Measurements from ENCODE around the gene ANKS1B. TPM values are rescaled to one million over a fixed set of nuclear protein-coding genes. Genes with fewer than 3 reads are reported as not detected.

ANKS1B gene
- total and polyA plus RNA-seq, 11 donors, result 0.62 to 5.8 (median 1.8) TPM

GRCh38 chr12:99454539-99455172 lies 530.1 kb downstream of the ANKS1B start:
- Histone ChIP-seq H3K36me3 (no peaks in the 10 kb centered on the region), H3K4me1 (peaks cover 0 to 6% (median 0%) of the 10 kb centered on the region in 12 donors), H3K9me3 (peaks cover 0 to 21% (median 0%) of the 10 kb centered on the region in 12 donors), H3K27me3 (no peaks in the 10 kb centered on the region), H3K27ac (no peak overlapping the region), H3K4me3 (no peak overlapping the region)
- TF ChIP-seq POLR2A (IDR thresholded peaks at IDR 0.05), result no peak
- no peak for TF ChIP-seq CTCF (IDR thresholded peaks at IDR 0.05)
- WGBS, 4 donors, result 78 to 80% (median 80%) methylated on average over 2 of the region's 2 CpGs
- no peak for ATAC-seq
- intact Hi-C loops (cut with DNase I), result no loop called here
- no peak for DNase-seq

GRCh38 chr12:99453836-99454538 lies 530.7 kb downstream of the ANKS1B start:
- WGBS, 4 donors, result 22 to 27% (median 25%) methylated on average over 2 of the region's 2 CpGs

GRCh38 chr12:99450036-99450630 lies 534.6 kb downstream of the ANKS1B start:
- Histone ChIP-seq H3K27ac (no peak overlapping the region), H3K27me3 (no peaks in the 10 kb centered on the region), H3K4me1 (peaks cover 0 to 6% (median 0%) of the 10 kb centered on the region in 12 donors), H3K9me3 (peaks cover 0 to 19% (median 0%) of the 10 kb centered on the region in 12 donors), H3K4me3 (no peak overlapping the region), H3K36me3 (no peaks in the 10 kb centered on the region)
- intact Hi-C loops (cut with DNase I), result no loop called here
- DNase-seq (no peak), ATAC-seq (no peak)
- TF ChIP-seq POLR2A (IDR thresholded peaks at IDR 0.05), result no peak
- no peak for TF ChIP-seq CTCF (IDR thresholded peaks at IDR 0.05)
- WGBS, 4 donors, result 70 to 74% (median 70%) methylated on average over 4 of the region's 4 CpGs

More at GRCh38 chr12:99453836-99454538, 530.7 kb downstream of the ANKS1B start:
- DNase-seq (no peak), ATAC-seq (no peak)
- Histone ChIP-seq H3K4me3 (no peak overlapping the region), H3K36me3 (no peaks in the 10 kb centered on the region), H3K4me1 (peaks cover 0 to 6% (median 0%) of the 10 kb centered on the region in 12 donors), H3K27me3 (no peaks in the 10 kb centered on the region), H3K27ac (peak overlapping the region in 5 of 12 donors; percentile 14 to 46 (median 28)), H3K9me3 (peaks cover 0 to 14% (median 0%) of the 10 kb centered on the region in 12 donors)
- intact Hi-C loops (cut with DNase I), result no loop called here
- TF ChIP-seq CTCF (IDR thresholded peaks at IDR 0.05), result no peak
- TF ChIP-seq POLR2A (IDR thresholded peaks at IDR 0.05), result no peak

GRCh38 chr12:99444859-99445316 lies 539.8 kb downstream of the ANKS1B start:
- Histone ChIP-seq H3K4me1 (no peaks in the 10 kb centered on the region), H3K9me3 (peaks cover 0 to 19% (median 0%) of the 10 kb centered on the region in 12 donors), H3K36me3 (no peaks in the 10 kb centered on the region), H3K27me3 (no peaks in the 10 kb centered on the region), H3K27ac (no peak overlapping the region), H3K4me3 (no peak overlapping the region)
- intact Hi-C loops (cut with DNase I), result loop anchor here in 1 of 10 donors (2.0 kb wide), 1 partner anchor 18 kb away; no protein-coding TSS in a partner anchor
- TF ChIP-seq CTCF (IDR thresholded peaks at IDR 0.05) (no peak), POLR2A (IDR thresholded peaks at IDR 0.05) (no peak)
- ATAC-seq (no peak), DNase-seq (no peak)
